Dermis microvascular lymphatic vessel endothelial cell (primary cell): ENCODE measurements around the gene TMEM167B. TPM values are rescaled to one million over a fixed set of nuclear protein-coding genes. Genes with fewer than 3 reads are reported as not detected.

Source experiments
- total RNA-seq: library from RNA; depleted of rRNA; stranded (reverse); fragments of >200 nt; gene quantifications from 2 replicates; pipeline ENCODE4 v1.2.1, GENCODE V29; 2014

The TMEM167B gene
- total RNA-seq, 1 donor from 2014 or later = 16.4 TPM

Other genes with a start within 250 kb of the TMEM167B start
- under 0.01 and 0.13 TPM in 2 replicates for gene AKNAD1, start 233.7 kb upstream of the TMEM167B start, total RNA-seq
- gene GPSM2, start 213.8 kb upstream of the TMEM167B start, total RNA-seq = 8.0 and 12.3 TPM in 2 replicates
- gene CLCC1, start 127.3 kb upstream of the TMEM167B start, total RNA-seq = 18.9 and 20.9 TPM in 2 replicates
- 13.2 and 15.0 TPM in 2 replicates for gene WDR47, start 48.7 kb upstream of the TMEM167B start, total RNA-seq
- 45.8 and 64.2 TPM in 2 replicates for gene TAF13, start 14.8 kb upstream of the TMEM167B start, total RNA-seq
- 0.13 and 0.26 TPM in 2 replicates for gene ELAPOR1, start 23.4 kb downstream of the TMEM167B start, total RNA-seq
- 130 and 136 TPM in 2 replicates for gene SARS1, start 123.2 kb downstream of the TMEM167B start, total RNA-seq
- 0.51 and 0.89 TPM in 2 replicates for gene CELSR2, start 158.8 kb downstream of the TMEM167B start, total RNA-seq
- gene PSRC1, start 192.4 kb downstream of the TMEM167B start, total RNA-seq = 1.8 and 4.5 TPM in 2 replicates
- gene MYBPHL, start 216.2 kb downstream of the TMEM167B start, total RNA-seq = not detected in 2 replicates